Cardiac fibroblast (primary cell): Measurements from ENCODE around the gene AP4B1.
"Not testable (repeated sequence)": the region's sequence is repeated elsewhere in the genome, so short reads cannot be mapped to it uniquely, and the experiment has no call there.

Source experiments
- DNase-seq, 2 donors: peaks; one replicate each; pipeline versions ENCODE4 v3.0.0 to v3.0.0-alpha.2; 2010; ENCODE audit warnings: low read depth in 2 of 2
- H3K4me3 ChIP-seq, 2 donors: replicated peaks in 1 of 2; 1 replicate in 1 of 2; 2 replicates in 1 of 2; pipeline ENCODE4 v1.5.1; 2011; ENCODE audit warnings: low read depth in 2 of 2, low read length in 2 of 2, mild to moderate bottlenecking in 2 of 2, moderate library complexity in 1 of 2
- CTCF ChIP-seq: IDR thresholded peaks from one replicate; pipeline ENCODE4 v1.5.1; 2011; ENCODE audit warnings: low read depth, mild to moderate bottlenecking, low read length, inconsistent platforms

Gene AP4B1

DNA sequence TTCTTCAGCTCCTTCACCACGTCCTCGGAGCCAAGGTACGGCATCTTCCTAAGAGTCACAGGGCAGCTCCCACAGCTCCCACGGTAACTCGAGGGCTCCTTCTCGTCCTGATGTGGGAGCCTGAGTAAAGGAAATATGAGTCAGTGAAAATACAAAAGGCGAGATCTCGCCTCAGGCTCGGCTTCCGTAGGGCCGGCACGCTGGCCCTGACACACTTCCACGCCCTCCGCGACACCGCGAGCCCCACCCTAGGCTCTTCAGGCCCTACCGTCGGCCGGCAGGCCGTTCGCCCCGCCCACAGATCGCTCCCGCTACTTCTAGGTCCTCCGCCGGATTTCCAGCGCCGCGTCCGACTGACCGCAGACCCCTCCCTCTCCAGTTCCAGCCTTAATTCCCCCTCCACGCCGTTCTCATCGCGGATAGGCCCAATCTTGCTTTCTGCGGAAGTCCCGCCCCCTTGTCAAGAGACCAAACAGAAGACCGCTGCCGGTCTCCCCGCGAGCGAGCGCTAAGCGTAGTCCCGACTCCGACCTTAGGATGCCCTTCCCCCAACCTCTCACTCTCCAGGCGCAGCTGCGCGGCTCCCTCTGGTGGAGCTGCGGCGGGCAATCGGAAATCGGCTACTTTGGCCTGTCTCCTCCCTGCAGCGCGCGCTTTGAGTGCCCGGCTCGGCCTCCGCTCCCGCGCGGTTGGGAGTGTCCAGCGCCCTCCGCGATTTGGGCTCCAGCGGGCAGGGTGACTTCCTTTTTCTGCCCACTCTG is at the start of gene AP4B1, which contains the start of gene DCLRE1B:
TSS of gene AP4B1 (minus strand) at position 126 of the 761 bp plus-strand sequence. CDS start at position 44, 82 bp downstream.
TSS of gene DCLRE1B (plus strand) at position 653 of the 761 bp plus-strand sequence. CDS start 261 bp downstream, outside the sequence.
- DNase-seq: peak; percentile 100
- peak; percentile 71 for TF ChIP-seq CTCF
- peak within 1 kb of the TSS; percentile 91 for H3K4me3 ChIP-seq

GRCh38 chr1:113951719-113952118 is 47.1 kb upstream of the AP4B1 start:
- H3K4me3 ChIP-seq: no peak overlapping the region
- TF ChIP-seq CTCF: no peak

GRCh38 chr1:113950908-113951307 is 46.3 kb upstream of the AP4B1 start:
- no peak for TF ChIP-seq CTCF
- H3K4me3 ChIP-seq: no peak overlapping the region
- no peak for DNase-seq

More at GRCh38 chr1:113951719-113952118, 47.1 kb upstream of the AP4B1 start:
- no peak for DNase-seq

DNA sequence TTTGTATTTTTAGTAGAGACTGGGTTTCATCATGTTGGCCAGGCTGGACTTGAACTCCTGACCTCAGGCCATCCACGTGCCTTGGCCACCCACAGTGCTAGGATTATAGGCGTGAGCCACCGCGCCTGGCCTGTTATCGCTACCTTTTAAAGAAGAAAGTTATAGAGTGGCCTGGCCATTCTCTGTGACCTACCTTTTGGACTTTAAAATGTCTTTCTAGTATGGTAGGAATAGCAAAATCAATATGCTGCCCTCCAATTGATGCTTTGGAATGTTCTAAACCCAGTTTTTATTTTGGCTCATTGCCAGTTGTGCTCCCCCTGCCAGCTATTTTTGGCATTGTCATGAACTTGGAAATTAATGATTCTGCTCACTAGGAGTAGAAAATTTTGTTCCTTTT is 44.4 kb upstream of the AP4B1 start:
- H3K4me3 ChIP-seq: no peak overlapping the region
- peak in 1 of 2 donors; percentile 13 for DNase-seq
- TF ChIP-seq CTCF: peak; percentile 35

GRCh38 chr1:113948151-113948550 is 43.6 kb upstream of the AP4B1 start:
- not testable (repeated sequence) for H3K4me3 ChIP-seq

GRCh38 chr1:113947388-113948107 is 42.9 kb upstream of the AP4B1 start:
- no peak for TF ChIP-seq CTCF
- peak in 1 of 2 donors; percentile 22 for DNase-seq
- no peak overlapping the region for H3K4me3 ChIP-seq

More at GRCh38 chr1:113948151-113948550, 43.6 kb upstream of the AP4B1 start:
- DNase-seq: not testable (repeated sequence)
